Hepatocyte (in vitro differentiated cells): ENCODE measurements around the gene HOXA5. TPM values are rescaled to one million over a fixed set of nuclear protein-coding genes. Genes with fewer than 3 reads are reported as not detected.
A peak's percentile ranks its signal among the peaks of the same experiment; 100 is the strongest.

Source experiments
- DNase-seq: peaks from one replicate; pipeline ENCODE4 v3.0.0-alpha.2; 2016; ENCODE audit warnings: low spot score
- H2AFZ ChIP-seq: fragments of 200-600 bp; sonication (generic); 2 replicates; pipeline ENCODE4 v1.6.0; 2016; ENCODE audit warnings: antibody characterized with exemption, mild to moderate bottlenecking
- H3K27ac ChIP-seq: fragments of 200-600 bp; sonication (generic); 2 replicates; pipeline ENCODE4 v1.5.1; 2016; ENCODE audit warnings: mild to moderate bottlenecking
- H3K27me3 ChIP-seq: fragments of 200-600 bp; sonication (generic); 2 replicates; pipeline ENCODE4 v1.6.1; 2016
- H3K36me3 ChIP-seq: fragments of 200-600 bp; sonication (generic); replicated peaks from 2 replicates; pipeline ENCODE4 v1.5.1; 2016; ENCODE audit warnings: low read depth; ENCODE audit not compliant: insufficient read depth
- H3K4me1 ChIP-seq: fragments of 200-600 bp; sonication (generic); 2 replicates; pipeline ENCODE4 v1.5.1; 2016; ENCODE audit warnings: mild to moderate bottlenecking, moderate library complexity; ENCODE audit not compliant: insufficient read depth
- H3K4me2 ChIP-seq: fragments of 200-600 bp; sonication (generic); 2 replicates; pipeline ENCODE4 v1.6.0; 2016
- H3K4me3 ChIP-seq: fragments of 200-600 bp; sonication (generic); 2 replicates; pipeline ENCODE4 v1.5.1; 2016; ENCODE audit warnings: mild to moderate bottlenecking
- H3K79me2 ChIP-seq: fragments of 200-600 bp; sonication (generic); 2 replicates; pipeline ENCODE4 v1.6.0; 2017; ENCODE audit warnings: mild to moderate bottlenecking
- H3K9me2 ChIP-seq: fragments of 200-600 bp; sonication (generic); replicated peaks from 2 replicates; pipeline ENCODE4 v1.6.0; 2017; ENCODE audit warnings: mild to moderate bottlenecking; ENCODE audit not compliant: insufficient read depth
- H3K9me3 ChIP-seq: fragments of 200-600 bp; sonication (generic); 2 replicates; pipeline ENCODE4 v1.5.1; 2016; ENCODE audit warnings: low read depth, mild to moderate bottlenecking
- H4K20me1 ChIP-seq: fragments of 200-600 bp; sonication (generic); 2 replicates; pipeline ENCODE4 v1.6.0; 2016; ENCODE audit warnings: mild to moderate bottlenecking; ENCODE audit not compliant: insufficient read depth, poor library complexity, severe bottlenecking
- EZH2 ChIP-seq: fragments of 200-600 bp; sonication (generic); IDR thresholded peaks from 2 replicates; pipeline ENCODE4 v1.6.1; 2016; ENCODE audit warnings: antibody characterized with exemption, mild to moderate bottlenecking, borderline replicate concordance
- EZH2phosphoT487 ChIP-seq: fragments of 200-600 bp; sonication (generic); IDR thresholded peaks from one replicate; pipeline ENCODE4 v1.6.1; 2018; ENCODE audit warnings: antibody characterized with exemption, mild to moderate bottlenecking, low read depth, moderate library complexity; ENCODE audit not compliant: unreplicated experiment, severe bottlenecking
- WGBS: methylation state at CpG from one replicate; pipeline ENCODE4 v1.1.6; 2016; ENCODE audit warnings: low lambda C conversion rate; ENCODE audit errors: missing lambda C conversion rate; 5-methylcytosine and 5-hydroxymethylcytosine counted together
- polyA plus RNA-seq: library from polyadenylated mRNA; unstranded; fragments of >200 nt; fragmentation: Nextera tagmentation; extraction: Ambion mirVana; gene quantifications from 2 replicates; pipeline ENCODE4 v1.2.1, GENCODE V29; 2016
- total RNA-seq: library from RNA; depleted of rRNA; stranded (reverse); fragments of >200 nt; gene quantifications from 2 replicates; pipeline ENCODE4 v1.2.3, GENCODE V29; 2014
- TF ChIP-seq, protein P1 (sequence below): fragments of 200-600 bp; sonication (generic); IDR thresholded peaks from 2 replicates; pipeline ENCODE4 v1.5.1; 2016; ENCODE audit warnings: antibody characterized with exemption, mild to moderate bottlenecking; ENCODE audit not compliant: poor library complexity

The HOXA5 gene
- total and polyA plus RNA-seq, 2 experiments from 2014 or later = 0.70 to 0.92 TPM

DNA sequence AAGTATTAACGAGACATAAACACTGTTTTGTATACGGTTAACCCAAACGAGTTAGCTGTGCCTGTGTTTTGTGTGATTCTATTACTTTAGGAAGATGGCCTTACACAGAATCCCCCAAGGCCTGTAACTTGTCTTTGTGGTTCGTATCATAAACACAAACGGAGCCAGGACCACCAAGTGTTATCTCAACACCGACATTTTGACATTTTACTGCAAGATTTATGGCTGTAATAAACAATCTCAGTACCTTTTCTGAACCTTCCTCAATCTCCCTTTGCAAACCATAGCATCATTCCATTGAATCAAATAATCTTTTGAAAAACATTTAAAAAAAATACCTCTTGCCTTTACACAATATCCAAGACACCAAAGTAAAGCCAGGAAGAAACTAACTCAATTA lies 10.5 kb downstream of the HOXA5 start:
- TF ChIP-seq, protein P1, sequence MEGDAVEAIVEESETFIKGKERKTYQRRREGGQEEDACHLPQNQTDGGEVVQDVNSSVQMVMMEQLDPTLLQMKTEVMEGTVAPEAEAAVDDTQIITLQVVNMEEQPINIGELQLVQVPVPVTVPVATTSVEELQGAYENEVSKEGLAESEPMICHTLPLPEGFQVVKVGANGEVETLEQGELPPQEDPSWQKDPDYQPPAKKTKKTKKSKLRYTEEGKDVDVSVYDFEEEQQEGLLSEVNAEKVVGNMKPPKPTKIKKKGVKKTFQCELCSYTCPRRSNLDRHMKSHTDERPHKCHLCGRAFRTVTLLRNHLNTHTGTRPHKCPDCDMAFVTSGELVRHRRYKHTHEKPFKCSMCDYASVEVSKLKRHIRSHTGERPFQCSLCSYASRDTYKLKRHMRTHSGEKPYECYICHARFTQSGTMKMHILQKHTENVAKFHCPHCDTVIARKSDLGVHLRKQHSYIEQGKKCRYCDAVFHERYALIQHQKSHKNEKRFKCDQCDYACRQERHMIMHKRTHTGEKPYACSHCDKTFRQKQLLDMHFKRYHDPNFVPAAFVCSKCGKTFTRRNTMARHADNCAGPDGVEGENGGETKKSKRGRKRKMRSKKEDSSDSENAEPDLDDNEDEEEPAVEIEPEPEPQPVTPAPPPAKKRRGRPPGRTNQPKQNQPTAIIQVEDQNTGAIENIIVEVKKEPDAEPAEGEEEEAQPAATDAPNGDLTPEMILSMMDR = no peak
- TF ChIP-seq EZH2 (no peak), EZH2phosphoT487 (no peak)
- H3K4me1 ChIP-seq = peaks cover 10% of the 10 kb centered on the region
- no peaks in the 10 kb centered on the region for H3K36me3 ChIP-seq
- H3K4me3 ChIP-seq = no peak overlapping the region
- no peaks in the 10 kb centered on the region for H4K20me1 ChIP-seq
- H3K4me2 ChIP-seq = no peak overlapping the region
- no peaks in the 10 kb centered on the region for H3K9me3 ChIP-seq
- H3K79me2 ChIP-seq = no peaks in the 10 kb centered on the region
- H3K27me3 ChIP-seq = peaks cover 85% of the 10 kb centered on the region
- H2AFZ ChIP-seq = no peak overlapping the region
- no peaks in the 10 kb centered on the region for H3K9me2 ChIP-seq
- no peak for DNase-seq
- 25% methylated on average over 6 of the region's 6 CpGs for WGBS
- H3K27ac ChIP-seq = no peak overlapping the region

DNA sequence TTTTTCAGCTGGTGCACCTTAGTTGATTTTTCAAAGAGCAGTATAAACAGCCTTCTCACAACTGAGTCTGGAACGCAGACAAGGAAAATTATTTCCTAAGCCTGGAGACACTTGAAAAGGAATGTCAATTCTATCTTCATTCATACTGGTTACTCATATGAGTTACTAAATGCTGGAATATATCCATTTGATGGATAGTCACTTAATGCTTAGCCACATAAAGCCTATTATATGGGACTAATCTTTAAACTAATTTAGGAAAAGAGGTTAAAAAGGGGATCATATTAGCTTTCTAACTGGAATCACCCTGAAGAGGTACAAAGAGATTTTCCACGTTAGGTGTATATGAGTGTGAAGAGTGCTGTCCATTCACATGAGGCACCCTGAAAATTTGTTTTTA lies 11.3 kb downstream of the HOXA5 start:
- no peaks in the 10 kb centered on the region for H3K9me2 ChIP-seq
- peaks cover 10% of the 10 kb centered on the region for H3K4me1 ChIP-seq
- no peaks in the 10 kb centered on the region for H4K20me1 ChIP-seq
- WGBS = 65% methylated on average over 2 of the region's 2 CpGs
- no peaks in the 10 kb centered on the region for H3K79me2 ChIP-seq
- no peak overlapping the region for H3K27ac ChIP-seq
- DNase-seq = no peak
- H3K9me3 ChIP-seq = no peaks in the 10 kb centered on the region
- peaks cover 85% of the 10 kb centered on the region for H3K27me3 ChIP-seq
- H3K36me3 ChIP-seq = no peaks in the 10 kb centered on the region
- TF ChIP-seq EZH2 (no peak), EZH2phosphoT487 (no peak)
- TF ChIP-seq, protein P1 = no peak
- no peak overlapping the region for H3K4me2 ChIP-seq
- H3K4me3 ChIP-seq = no peak overlapping the region
- H2AFZ ChIP-seq = no peak overlapping the region

DNA sequence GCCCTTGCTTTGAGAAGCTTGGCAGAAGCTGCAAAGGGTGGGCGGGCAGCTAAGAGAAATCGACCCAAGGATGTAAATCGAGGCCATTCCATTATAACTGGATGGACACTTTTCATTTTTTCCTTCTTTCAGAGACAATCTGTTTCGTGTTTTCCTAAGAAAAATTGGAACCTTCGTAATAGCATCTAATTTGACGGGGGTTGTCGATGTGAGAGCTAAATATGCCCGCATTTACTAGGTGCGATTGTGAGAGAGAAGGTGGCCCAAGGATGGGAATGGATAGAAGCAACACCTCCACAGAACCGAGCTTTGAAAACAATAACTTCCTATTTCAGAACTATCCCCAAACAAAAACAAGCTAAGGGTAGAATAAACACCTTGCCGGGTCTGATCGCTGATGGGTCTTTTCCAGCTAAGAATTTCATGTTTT lies 12.1 kb downstream of the HOXA5 start:
- peak; percentile 69 for TF ChIP-seq EZH2
- TF ChIP-seq EZH2phosphoT487 = no peak
- Histone ChIP-seq H3K36me3 (no peaks in the 10 kb centered on the region), H3K79me2 (no peaks in the 10 kb centered on the region), H3K9me2 (no peaks in the 10 kb centered on the region), H3K9me3 (no peaks in the 10 kb centered on the region), H4K20me1 (no peaks in the 10 kb centered on the region), H3K4me2 (peak overlapping the region; percentile 92), H3K4me1 (peaks cover 10% of the 10 kb centered on the region), H3K27ac (peak overlapping the region; percentile 39), H3K4me3 (peak overlapping the region; percentile 80), H3K27me3 (peaks cover 87% of the 10 kb centered on the region), H2AFZ (peak overlapping the region; percentile 93)
- 27% methylated on average over 12 of the region's 12 CpGs for WGBS
- no peak for DNase-seq

DNA sequence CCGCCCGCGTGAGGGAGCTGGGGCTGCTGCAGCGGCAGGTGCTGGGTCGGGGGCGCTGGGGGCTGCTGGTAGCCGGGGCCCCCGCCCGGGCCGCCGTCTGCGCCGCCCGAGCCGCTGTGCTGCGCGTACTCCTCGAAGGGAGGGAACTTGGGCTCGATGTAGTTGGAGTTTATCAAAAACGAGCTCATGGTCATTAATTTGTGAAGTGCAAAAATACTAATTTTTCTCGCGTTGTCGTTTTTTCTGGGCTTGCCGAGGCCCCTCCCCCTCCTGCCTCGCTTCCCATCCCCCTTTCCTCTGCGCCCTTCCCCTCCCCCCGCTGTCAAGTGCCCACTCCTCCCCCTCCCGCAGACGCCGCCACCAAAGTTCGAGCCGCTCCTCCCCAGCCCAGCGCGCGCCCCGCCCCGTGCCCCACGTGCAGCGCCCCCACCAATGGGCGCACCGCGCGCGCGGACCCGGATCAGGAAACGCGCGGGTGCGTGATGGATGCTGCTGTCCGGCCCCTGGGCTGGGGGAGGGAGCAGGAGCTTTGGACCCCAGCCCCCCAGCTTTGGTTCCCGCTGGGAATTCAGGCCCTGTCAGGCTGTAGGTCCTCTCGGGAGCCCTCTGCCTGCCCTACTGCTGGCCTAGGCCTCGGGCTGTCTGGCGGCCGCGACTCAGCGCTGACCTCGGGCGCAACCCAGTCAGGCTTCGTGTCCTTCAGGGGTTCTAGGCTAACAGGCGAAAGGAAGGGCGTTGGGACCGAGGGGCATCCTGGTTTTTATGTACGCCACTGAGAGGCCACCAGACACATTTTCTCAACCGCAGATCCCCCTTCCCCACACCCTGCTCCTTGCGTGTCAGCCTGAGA lies 12.7 kb downstream of the HOXA5 start, which contains the start of gene HOXA4:
Gene HOXA4, minus strand, starts transcription at position 218 of the 850 bp plus-strand sequence. Its CDS starts 24 bp downstream, at position 194.
- peak within 1 kb of the TSS; percentile 93 for H2AFZ ChIP-seq
- H3K79me2 ChIP-seq = no peaks in the 10 kb centered on the region
- peak within 1 kb of the TSS; percentile 92 for H3K4me2 ChIP-seq
- peak; percentile 91 for DNase-seq
- no peaks in the 10 kb centered on the region for H3K9me3 ChIP-seq
- peaks cover 6% of the 10 kb centered on the region for H3K4me1 ChIP-seq
- WGBS = 4% methylated on average over 44 of the region's 67 CpGs
- H4K20me1 ChIP-seq = no peaks in the 10 kb centered on the region
- peak within 1 kb of the TSS; percentile 39 for H3K27ac ChIP-seq
- no peaks in the 10 kb centered on the region for H3K36me3 ChIP-seq
- no peaks in the 10 kb centered on the region for H3K9me2 ChIP-seq
- TF ChIP-seq EZH2 = peak; percentile 61
- no peak for TF ChIP-seq EZH2phosphoT487
- TF ChIP-seq, protein P1 = no peak
- peak within 1 kb of the TSS; percentile 80 for H3K4me3 ChIP-seq
- H3K27me3 ChIP-seq = peaks cover 88% of the 10 kb centered on the region
